Endothelial cell of umbilical vein (primary cell): ENCODE measurements around the gene ADCY7. TPM values are rescaled to one million over a fixed set of nuclear protein-coding genes. Genes with fewer than 3 reads are reported as not detected.

Experiments
- BruUV-seq: library from RNA; stranded (reverse); fragments of 400-500 nt; replicated peaks from 2 replicates; lab custom pipeline; 2021; lab: Mats Ljungman, UMichigan
- CTCF ChIA-PET: fragments of 300-600, 350-600 bp; sonication (Branson Sonifier 250); formaldehyde crosslinking; loops from one replicate; lab custom pipeline; 2021; ENCODE audit warnings: antibody characterized with exemption, inconsistent platforms; lab: Charles Lee
- POLR2A ChIA-PET: fragments of 300-600, 350-600 bp; sonication (Branson Sonifier 250); formaldehyde crosslinking; loops from one replicate; lab custom pipeline; 2021; ENCODE audit warnings: antibody characterized with exemption, inconsistent platforms; lab: Charles Lee
- DNase-seq: peaks from one replicate; pipeline ENCODE4 v3.0.0-alpha.2; 2011; ENCODE audit warnings: low read depth, low spot score
- FAIRE-seq: peaks from 2 replicates; lab custom pipeline; 2011; peaks lifted over from hg19 to GRCh38; lab: Jason Lieb, UNC
- H2AFZ ChIP-seq: 2 replicates; pipeline ENCODE4 v1.6.0; 2012; ENCODE audit warnings: low read depth, low read length, control low read depth, inconsistent platforms
- H3K27ac ChIP-seq: 2 replicates; pipeline ENCODE4 v1.5.1; 2011; ENCODE audit warnings: low read depth, mild to moderate bottlenecking, control low read depth, low read length, moderate library complexity; ENCODE audit not compliant: insufficient read depth
- H3K27me3 ChIP-seq, 2 experiments: 2 replicates each; pipeline versions ENCODE4 v1.6.0 to v1.6.1; 2011; ENCODE audit warnings: low read length in 2 of 2, mixed read lengths in 1 of 2; ENCODE audit not compliant: control insufficient read depth in 2 of 2, insufficient read depth in 2 of 2
- H3K36me3 ChIP-seq, 2 experiments: 2 replicates in 1 of 2; 3 replicates in 1 of 2; pipeline ENCODE4 v1.5.1; 2011; ENCODE audit warnings: low read length in 2 of 2, mild to moderate bottlenecking in 1 of 2, moderate library complexity in 1 of 2; ENCODE audit not compliant: control insufficient read depth in 2 of 2, insufficient read depth in 2 of 2; ENCODE audit errors: extremely low read depth in 1 of 2
- H3K4me1 ChIP-seq: 3 replicates; pipeline ENCODE4 v1.5.1; 2011; ENCODE audit warnings: mild to moderate bottlenecking, low read length; ENCODE audit not compliant: control insufficient read depth, insufficient read depth; ENCODE audit errors: extremely low read depth
- H3K4me2 ChIP-seq: 2 replicates; pipeline ENCODE4 v1.6.1; 2011; ENCODE audit warnings: low read length, control low read depth, mixed read lengths; ENCODE audit not compliant: insufficient read depth
- H3K4me3 ChIP-seq, 3 experiments: fragments of 200-600 bp in 1 of 3; sonication (generic), shearing (Covaris generic) in 1 of 3; replicated peaks in 1 of 3; 2 replicates each; pipeline ENCODE4 v1.5.1; 2011 to 2016; ENCODE audit warnings: control low read depth in 3 of 3, low read length in 3 of 3, mild to moderate bottlenecking in 2 of 3, inconsistent platforms in 1 of 3, low read depth in 1 of 3, moderate library complexity in 1 of 3; ENCODE audit not compliant: insufficient read depth in 1 of 3
- H3K79me2 ChIP-seq: 2 replicates; pipeline ENCODE4 v1.6.0; 2012; ENCODE audit warnings: low read length, inconsistent platforms; ENCODE audit not compliant: control insufficient read depth, insufficient read depth
- H3K9ac ChIP-seq: replicated peaks from 2 replicates; pipeline ENCODE3; 2011; ENCODE audit warnings: low read length, control low read depth; ENCODE audit not compliant: insufficient read depth; ENCODE audit errors: extremely low read depth
- H3K9me1 ChIP-seq: replicated peaks from 3 replicates; pipeline ENCODE4 v1.6.0; 2011; ENCODE audit warnings: mild to moderate bottlenecking, low read length; ENCODE audit not compliant: control insufficient read depth, insufficient read depth; ENCODE audit errors: extremely low read depth
- H3K9me3 ChIP-seq: replicated peaks from 2 replicates; pipeline ENCODE4 v1.5.1; 2012; ENCODE audit warnings: low read length, inconsistent platforms; ENCODE audit not compliant: control insufficient read depth, insufficient read depth
- H4K20me1 ChIP-seq: replicated peaks from 2 replicates; pipeline ENCODE3; 2011; ENCODE audit warnings: mild to moderate bottlenecking, low read length; ENCODE audit not compliant: control insufficient read depth, insufficient read depth; ENCODE audit errors: extremely low read depth
- EZH2 ChIP-seq: IDR thresholded peaks from 2 replicates; pipeline ENCODE4 v1.6.1; 2012; ENCODE audit warnings: borderline replicate concordance, low read depth, mild to moderate bottlenecking, moderate library complexity, low read length, inconsistent platforms; ENCODE audit not compliant: severe bottlenecking
- FOS ChIP-seq: IDR thresholded peaks from 2 replicates; pipeline ENCODE4 v1.6.1; 2011; ENCODE audit warnings: mild to moderate bottlenecking, low read length, moderate library complexity, borderline replicate concordance; ENCODE audit not compliant: insufficient read depth
- GATA2 ChIP-seq: IDR thresholded peaks from 2 replicates; pipeline ENCODE4 v1.7.0; 2011; ENCODE audit warnings: low read depth, mild to moderate bottlenecking, moderate library complexity, mixed read lengths, low read length; ENCODE audit not compliant: insufficient read length, insufficient read depth
- JUN ChIP-seq: IDR thresholded peaks from 2 replicates; pipeline ENCODE4 v1.6.1; 2011; ENCODE audit warnings: borderline replicate concordance, low read depth; ENCODE audit not compliant: insufficient read length, insufficient read depth
- MAX ChIP-seq: IDR thresholded peaks from 2 replicates; pipeline ENCODE4 v1.6.1; 2011; ENCODE audit not compliant: insufficient read depth, insufficient read length
- MYC ChIP-seq: IDR thresholded peaks from one replicate; pipeline ENCODE4 v1.6.1; 2011; ENCODE audit warnings: mild to moderate bottlenecking, low read depth, low read length
- POLR2A ChIP-seq: IDR thresholded peaks from 2 replicates; pipeline ENCODE4 v1.6.1; 2012; ENCODE audit warnings: low read depth, mild to moderate bottlenecking, control low read depth, low read length
- POLR2AphosphoS5 ChIP-seq: IDR thresholded peaks from 2 replicates; pipeline ENCODE4 v1.6.1; 2012; ENCODE audit warnings: low read depth, mild to moderate bottlenecking, control low read depth, low read length, moderate library complexity; ENCODE audit not compliant: insufficient read depth
- dilution Hi-C: fragments of 300-500 bp; cut with MboI; formaldehyde crosslinking; loops from one replicate; pipeline ENCODE4 v1.15.0; 2019; ENCODE audit warnings: low sequenced_read_pairs; ENCODE audit not compliant: extremely low pct_ligation_motif_present
- intact Hi-C: fragments of 100-400 bp; cut with micrococcal nuclease; formaldehyde crosslinking; loops from one replicate; pipeline ENCODE4 v1.10.0; 2022
- polyA plus RNA-seq, 4 experiments: library from polyadenylated mRNA; depleted of rRNA in 3 of 4; stranded (reverse) in 3 of 4; unstranded in 1 of 4; fragments of >200 nt; gene quantifications; 2 replicates each; pipeline versions ENCODE4 v1.2.1 to v1.2.3, GENCODE V29; 2011 to 2012; ENCODE audit warnings: missing spikeins in 1 of 4
- total RNA-seq: library from RNA; stranded (reverse); gene quantifications from 2 replicates; pipeline ENCODE4 v1.2.3, GENCODE V29; 2021
- TF ChIP-seq, protein P1 (sequence below), 2 donors: IDR thresholded peaks; 1 replicate in 1 of 2; 2 replicates in 1 of 2; pipeline ENCODE4 v1.5.1; 2011; ENCODE audit warnings: low read length in 2 of 2, mild to moderate bottlenecking in 2 of 2, moderate library complexity in 2 of 2, control low read depth in 1 of 2, inconsistent platforms in 1 of 2, low read depth in 1 of 2; ENCODE audit not compliant: insufficient read depth in 1 of 2; ENCODE audit errors: extremely low read depth in 1 of 2

The ADCY7 gene
- total and polyA plus RNA-seq, 2 donors (not counting 3 experiments of a cell fraction or from before 2014, with no cell fraction given) = 3.5 to 9.3 TPM

DNA sequence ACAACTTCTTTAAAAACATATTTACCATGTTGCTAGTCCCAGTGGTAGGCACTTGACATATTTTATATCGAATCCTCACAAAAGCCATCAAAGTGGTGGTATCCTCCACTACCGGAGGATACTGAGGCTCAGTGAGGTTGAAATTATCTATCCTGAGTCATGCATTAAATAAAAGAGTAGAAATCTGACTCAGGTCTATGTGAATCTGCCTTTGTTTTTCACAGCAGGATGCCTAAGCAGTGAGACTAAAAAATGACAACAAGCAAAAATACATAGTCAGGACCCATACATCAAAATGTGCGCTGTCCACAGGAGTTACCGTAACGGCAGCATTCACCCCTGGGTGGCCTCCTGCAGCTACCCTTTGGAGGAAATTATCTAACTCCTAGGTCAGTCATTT lies 84.8 kb downstream of the ADCY7 start:
- Histone ChIP-seq H3K27ac (no peak overlapping the region), H3K36me3 (peaks cover 2 to 13% of the 10 kb centered on the region in 2 experiments), H3K4me2 (no peak overlapping the region), H3K9me1 (no peaks in the 10 kb centered on the region), H2AFZ (no peak overlapping the region), H3K4me3 (no peak overlapping the region), H3K79me2 (peaks cover 4% of the 10 kb centered on the region), H3K9ac (no peak overlapping the region), H3K9me3 (no peaks in the 10 kb centered on the region), H3K4me1 (no peaks in the 10 kb centered on the region), H4K20me1 (peaks cover 3% of the 10 kb centered on the region), H3K27me3 (no peaks in the 10 kb centered on the region)
- BruUV-seq = no TSS peak
- POLR2A ChIA-PET = no interaction called here
- intact Hi-C loops (loop anchor here (2.0 kb wide), 1 partner anchor 24 kb away; no protein-coding TSS in a partner anchor), dilution Hi-C loops (no loop called here)
- TF ChIP-seq, protein P1, sequence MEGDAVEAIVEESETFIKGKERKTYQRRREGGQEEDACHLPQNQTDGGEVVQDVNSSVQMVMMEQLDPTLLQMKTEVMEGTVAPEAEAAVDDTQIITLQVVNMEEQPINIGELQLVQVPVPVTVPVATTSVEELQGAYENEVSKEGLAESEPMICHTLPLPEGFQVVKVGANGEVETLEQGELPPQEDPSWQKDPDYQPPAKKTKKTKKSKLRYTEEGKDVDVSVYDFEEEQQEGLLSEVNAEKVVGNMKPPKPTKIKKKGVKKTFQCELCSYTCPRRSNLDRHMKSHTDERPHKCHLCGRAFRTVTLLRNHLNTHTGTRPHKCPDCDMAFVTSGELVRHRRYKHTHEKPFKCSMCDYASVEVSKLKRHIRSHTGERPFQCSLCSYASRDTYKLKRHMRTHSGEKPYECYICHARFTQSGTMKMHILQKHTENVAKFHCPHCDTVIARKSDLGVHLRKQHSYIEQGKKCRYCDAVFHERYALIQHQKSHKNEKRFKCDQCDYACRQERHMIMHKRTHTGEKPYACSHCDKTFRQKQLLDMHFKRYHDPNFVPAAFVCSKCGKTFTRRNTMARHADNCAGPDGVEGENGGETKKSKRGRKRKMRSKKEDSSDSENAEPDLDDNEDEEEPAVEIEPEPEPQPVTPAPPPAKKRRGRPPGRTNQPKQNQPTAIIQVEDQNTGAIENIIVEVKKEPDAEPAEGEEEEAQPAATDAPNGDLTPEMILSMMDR (IDR thresholded peaks at IDR 0.05; ENCODE audit: extremely low read depth in 1 of 2, insufficient read depth in 1 of 2, low read depth in 1 of 2, low read length in 2 of 2) = no peak
- no peak for TF ChIP-seq FOS
- no peak for TF ChIP-seq GATA2
- TF ChIP-seq JUN = no peak
- TF ChIP-seq EZH2 = no peak
- no peak for TF ChIP-seq POLR2A
- TF ChIP-seq MYC = no peak
- no peak for TF ChIP-seq MAX
- no peak for TF ChIP-seq POLR2AphosphoS5
- CTCF ChIA-PET = no interaction called here
- DNase-seq (no peak), FAIRE-seq (no peak)
